ENCODE data around the gene LRRC18. TPM values are rescaled to one million over a fixed set of nuclear protein-coding genes. Genes with fewer than 3 reads are reported as not detected.
A peak's percentile ranks its signal among the peaks of the same experiment; 100 is the strongest.

The LRRC18 gene
- polyA plus RNA-seq, 10 donors, result 0.10 to 0.15 (median 0.14) TPM; not detected in 6

DNA sequence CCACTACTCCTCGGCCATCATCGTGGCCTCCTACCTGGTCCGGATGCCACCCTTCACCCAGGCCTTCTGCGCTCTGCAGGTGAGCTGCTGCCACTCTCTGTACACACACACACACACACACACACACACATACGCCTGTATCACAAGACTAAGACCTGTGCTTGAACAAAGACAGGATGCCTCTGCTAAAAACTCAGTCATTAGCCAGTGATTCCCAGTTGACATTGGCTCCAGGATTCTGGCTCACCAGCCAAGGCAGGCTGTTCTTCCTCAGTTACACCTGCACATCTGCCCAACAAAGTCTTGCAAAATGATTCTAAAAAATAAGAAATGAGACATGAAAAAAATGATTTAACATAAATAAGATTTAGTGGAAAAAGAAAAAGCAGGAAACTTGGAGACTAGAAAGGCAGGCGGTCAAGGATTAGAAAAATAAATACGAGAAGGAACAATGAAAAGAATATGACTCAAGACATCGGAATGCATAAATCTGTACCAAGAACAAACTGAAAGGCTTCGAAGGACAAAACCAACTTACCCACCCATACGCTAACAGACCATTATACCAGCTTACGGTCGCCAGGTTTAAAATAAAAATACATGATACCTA, 7.4 kb upstream of the LRRC18 start:
- DNase-seq, result peak in 1 of 3 donors; percentile 46

- DNase-seq, result no peak
Observed at GRCh38 chr10:48946332-48946731, 6.7 kb upstream of the LRRC18 start.

DNA sequence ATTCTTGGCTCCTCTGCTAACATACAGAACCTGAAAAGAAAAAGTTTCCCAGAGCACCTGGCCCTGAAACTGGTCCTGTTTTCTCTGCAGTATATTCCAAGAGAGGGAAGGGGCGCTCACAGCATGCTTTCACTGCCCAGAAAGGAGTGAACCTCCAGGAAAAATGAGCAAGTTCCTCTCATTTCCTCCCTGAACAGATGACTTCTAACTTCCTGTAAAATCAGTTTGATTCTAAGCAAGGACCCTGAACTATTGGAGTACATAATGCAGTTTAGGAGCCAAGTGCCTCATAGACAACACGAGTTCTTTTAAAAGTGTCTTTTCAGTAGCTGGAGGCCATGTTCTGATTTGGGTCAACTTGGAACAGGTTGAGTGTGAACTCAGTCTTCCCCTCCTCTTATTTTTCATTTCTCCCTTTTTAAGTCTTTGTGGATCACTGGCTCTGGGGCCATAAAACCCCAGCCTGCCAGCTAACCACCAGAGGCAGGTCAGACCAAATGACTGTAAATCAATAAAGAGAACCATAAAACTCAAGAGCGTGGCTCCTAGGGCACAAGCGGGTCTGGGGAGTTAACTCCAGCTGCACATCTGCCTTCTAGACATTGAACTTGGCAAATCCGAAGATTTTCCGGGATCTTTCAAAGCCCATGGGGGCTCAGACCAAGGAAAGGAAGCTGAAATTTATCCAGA, 5.9 kb upstream of the LRRC18 start:
- peak in 1 of 3 donors; percentile 45 for DNase-seq

DNA sequence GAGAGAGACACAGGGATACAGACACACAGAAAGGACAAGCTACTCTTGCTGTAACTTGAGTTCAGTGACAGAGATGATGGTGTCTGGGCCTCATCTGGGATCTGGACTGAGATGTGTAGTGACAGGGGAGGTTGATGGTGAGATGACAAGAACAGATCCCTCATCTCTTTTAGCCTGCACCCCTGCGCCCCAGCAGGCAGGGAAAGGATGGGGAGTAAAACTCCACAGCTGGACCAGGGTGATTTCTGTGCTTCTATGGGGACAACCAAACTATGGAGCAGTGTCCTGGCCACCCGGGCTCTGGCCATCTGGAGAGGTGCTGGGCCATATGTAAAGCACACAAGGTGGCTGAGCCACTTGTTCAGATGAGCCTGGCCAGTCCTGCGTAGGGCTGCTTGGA, 4.5 kb upstream of the LRRC18 start:
- DNase-seq, result no peak

DNA sequence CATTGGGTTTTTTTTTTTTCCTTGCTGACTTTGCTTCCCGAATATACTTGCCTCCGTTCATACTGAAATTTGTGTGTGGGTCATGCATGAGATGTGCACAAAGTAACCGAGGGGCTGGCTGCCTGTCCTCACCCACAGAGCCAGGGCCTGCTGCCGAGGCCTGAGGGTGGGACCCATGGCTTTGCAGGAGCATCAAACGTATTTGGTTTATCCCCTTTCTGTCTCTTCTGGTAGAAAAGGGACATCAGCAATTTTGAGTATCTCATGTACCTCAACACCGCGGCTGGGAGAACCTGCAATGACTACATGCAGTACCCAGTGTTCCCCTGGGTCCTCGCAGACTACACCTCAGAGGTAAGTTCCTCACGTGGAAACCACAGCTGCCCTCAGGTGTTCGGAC, 3.5 kb upstream of the LRRC18 start:
- DNase-seq, result no peak

DNA sequence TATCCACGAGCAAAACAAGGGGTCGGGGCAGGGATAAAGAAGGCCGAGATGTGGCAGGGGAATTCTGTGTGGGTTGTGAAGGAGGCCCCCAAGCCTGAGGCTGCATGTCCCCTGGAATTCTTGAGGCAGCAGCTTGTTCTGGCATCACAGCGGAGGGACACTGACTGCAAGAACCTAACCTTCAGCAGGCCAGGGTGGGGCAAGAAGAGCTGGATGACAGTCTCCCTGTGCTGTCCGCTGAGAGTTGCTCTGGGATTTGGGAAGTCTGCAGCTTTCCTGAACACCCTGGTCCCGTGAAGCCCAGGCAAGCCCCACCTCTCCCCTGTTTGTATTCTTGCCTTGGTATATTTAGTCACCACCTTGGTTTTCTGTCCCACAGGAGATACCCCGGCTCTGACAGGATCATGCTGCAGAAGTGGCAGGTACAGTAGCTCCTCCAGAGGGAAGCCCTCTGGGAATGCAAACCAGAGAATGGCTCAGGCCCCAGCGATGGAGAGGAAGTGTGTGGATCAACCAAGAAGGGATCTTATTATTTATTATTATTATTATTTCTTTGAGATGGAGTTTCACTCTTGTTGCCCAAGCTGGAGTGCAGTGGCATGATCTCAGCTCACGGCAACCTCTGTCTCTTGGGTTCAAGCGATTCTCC, 1.9 kb upstream of the LRRC18 start:
- DNase-seq, result no peak

DNA sequence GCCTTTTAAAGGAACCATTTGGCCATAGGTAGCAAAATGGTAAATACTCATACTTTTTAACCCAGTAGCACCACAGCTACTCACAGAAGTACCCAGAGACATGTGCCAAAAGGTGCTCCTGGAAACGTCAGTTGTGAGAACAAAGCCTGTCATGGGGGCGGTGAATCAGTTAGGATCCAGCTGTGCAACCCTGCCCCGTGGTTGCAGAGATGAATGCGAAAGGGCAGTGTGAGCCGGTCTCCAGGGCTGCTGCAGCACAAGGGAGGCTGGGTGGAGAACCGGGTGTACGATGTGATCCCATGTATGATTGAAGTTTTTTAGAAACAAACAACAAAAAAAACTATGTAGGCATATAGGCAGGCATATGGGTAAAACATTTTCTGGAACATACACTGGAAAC, 1.3 kb upstream of the LRRC18 start:
- no peak for DNase-seq

DNA sequence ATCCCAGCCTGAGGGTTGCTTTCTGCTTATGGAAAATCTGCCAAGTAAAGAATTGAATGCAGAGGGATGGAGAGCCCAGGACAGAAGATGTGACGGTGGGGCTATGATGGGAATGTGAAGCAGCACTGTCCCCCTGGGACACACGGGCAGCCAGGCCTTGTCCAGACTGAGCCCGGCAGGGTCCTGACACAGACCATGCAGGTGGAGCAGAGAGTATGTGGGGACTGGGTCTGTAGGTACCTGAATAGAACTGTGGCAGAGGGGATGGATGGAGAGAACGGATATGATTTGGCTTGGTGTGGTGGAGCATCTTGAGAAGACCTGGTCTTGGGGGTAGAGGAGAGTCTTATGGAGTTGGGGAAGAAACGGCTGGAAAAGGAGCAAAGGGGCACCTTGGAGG, 732 bp upstream of the LRRC18 start:
- DNase-seq, result no peak

GRCh38 chr10:48938990-48939536, 577 bp downstream of the LRRC18 start:
- no peak for DNase-seq

DNA sequence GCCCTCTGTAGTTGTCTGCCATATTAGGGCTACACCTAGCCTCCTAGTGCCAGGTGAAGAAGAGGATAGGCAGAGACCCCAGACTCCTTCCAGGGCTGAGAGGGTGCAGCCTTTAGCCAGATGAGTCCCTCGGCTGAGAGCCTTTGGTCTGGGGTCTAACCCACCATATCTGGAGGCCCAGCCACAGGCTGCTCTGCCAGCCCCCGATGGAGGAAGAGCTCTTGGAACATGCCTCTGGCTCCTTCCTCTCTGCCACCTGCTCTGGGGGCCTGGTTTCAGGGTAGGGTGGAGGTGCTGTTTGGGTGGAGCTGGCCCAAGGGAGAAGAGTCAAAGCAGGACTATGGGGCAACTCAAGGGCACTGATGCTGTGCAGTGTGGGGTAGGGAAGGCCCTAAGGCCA, 1.4 kb downstream of the LRRC18 start:
- DNase-seq, result no peak

DNA sequence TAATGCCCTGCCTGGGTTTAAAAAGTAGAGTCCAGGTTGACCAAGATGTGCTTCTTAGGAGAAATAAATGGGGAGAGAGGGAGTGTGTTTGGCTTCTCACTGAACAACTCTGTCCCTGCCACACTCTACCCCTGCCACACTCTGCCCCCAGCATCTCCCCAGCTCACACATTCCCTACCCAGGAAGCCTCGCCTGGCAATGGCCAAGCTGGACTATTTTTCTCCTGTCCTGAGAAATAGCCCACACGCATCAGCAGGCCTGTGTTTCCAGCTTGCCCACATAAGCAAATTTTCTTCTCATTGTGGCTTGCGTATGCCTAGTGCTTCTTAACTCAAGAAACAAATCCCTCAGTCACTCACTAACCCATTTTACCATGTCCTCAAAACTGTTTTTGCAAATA, 1.8 kb downstream of the LRRC18 start:
- no peak for DNase-seq

- no peak for DNase-seq
Observed at GRCh38 chr10:48935577-48935976, 4.1 kb downstream of the LRRC18 start.

DNA sequence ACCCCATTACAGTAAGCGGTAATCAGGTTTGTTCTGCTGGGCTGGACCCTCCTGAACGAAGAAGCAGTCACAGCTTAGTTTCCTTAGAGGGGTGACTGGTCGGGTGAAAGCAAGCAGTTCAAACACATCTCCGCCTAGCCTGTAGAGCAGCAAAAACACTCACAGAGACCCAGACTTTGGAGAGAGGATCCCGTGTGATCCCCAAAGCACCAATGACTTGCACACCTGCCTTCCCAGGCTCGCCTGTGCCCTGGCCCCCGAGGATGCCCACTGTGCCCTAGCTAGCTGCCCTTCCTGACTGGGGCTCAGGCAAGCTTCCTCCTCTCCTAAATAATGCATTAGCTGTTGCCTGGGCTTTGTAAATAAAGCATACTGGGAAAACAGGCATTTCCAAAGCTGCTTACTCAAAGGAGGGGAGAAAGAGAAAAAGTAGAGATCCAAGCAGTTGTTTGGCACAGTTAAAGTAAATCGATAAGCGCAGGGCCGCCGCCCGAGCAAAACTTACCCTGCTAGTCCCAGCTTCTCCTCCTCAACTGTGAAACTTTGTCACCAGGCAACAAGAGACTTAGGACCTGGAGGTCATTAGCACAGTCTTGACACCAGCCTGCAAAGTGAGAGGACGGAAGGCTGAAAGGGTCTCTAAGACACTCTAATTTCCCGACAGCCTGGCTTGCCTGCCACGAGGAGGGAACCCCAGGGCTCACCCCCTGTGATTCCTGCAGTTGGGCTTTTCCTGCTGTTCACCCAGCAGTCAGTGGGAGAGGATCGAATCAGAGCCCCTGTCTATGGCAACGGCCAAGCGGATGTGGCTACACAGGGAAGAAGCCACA, 4.8 kb downstream of the LRRC18 start:
- DNase-seq, result peak in 1 of 3 donors; percentile 39

GRCh38 chr10:48932831-48933664, 6.6 kb downstream of the LRRC18 start:
- DNase-seq, result no peak

DNA sequence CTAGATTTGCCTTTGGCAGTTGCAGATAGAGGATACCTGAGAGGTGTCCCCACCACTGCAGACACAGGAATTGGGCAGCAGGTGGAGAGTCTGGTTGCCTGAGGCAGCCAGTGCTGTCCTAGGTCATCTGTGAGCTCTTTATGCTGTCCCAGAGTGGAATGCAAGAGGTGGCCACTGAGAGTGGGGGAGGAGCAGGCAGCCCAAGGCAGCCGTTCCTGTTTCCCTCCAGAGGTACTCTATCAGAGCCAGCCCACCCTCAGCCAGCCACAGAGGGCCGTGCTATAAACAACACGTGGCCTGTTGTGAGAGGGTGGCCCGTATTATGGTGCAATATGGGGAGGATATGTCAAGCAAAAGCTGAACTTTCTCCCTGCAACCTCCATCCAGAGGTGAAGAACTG, 8.5 kb downstream of the LRRC18 start:
- DNase-seq, result no peak

DNA sequence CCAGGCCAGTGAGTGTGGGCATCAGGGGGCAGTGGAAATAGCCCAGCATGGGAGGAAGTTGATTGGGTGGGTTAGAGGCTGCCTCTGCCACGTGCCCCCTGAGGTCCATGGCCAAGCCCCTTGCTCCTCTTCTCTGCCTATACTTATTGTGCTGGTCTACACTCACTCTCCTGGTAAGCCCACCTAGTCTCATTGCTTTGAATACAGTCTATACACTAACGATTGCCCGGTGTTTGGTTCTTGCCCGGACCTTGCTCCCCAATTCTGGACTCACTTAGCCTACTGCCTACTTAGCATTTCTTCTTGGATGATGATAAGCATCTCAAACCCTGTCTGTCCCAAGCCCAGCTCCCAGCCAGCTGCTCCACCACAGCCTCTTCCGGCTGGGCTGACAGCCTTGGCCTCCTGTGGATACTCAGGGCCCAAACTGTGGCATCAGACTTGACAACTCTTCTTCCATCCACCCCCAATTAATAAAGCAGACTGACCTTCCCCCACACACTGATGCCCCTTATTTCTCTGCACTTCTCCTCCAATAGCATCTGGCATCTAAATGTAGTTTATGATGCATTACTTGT, 10.1 kb downstream of the LRRC18 start:
- DNase-seq, result no peak

GRCh38 chr10:48926764-48927540, 12.7 kb downstream of the LRRC18 start:
- peak in 1 of 3 donors; percentile 50 for DNase-seq

GRCh38 chr10:48926255-48926654, 13.4 kb downstream of the LRRC18 start:
- peak in 1 of 3 donors; percentile 20 for DNase-seq

- DNase-seq, result no peak
Observed at GRCh38 chr10:48924988-48925387, 14.7 kb downstream of the LRRC18 start.

DNA sequence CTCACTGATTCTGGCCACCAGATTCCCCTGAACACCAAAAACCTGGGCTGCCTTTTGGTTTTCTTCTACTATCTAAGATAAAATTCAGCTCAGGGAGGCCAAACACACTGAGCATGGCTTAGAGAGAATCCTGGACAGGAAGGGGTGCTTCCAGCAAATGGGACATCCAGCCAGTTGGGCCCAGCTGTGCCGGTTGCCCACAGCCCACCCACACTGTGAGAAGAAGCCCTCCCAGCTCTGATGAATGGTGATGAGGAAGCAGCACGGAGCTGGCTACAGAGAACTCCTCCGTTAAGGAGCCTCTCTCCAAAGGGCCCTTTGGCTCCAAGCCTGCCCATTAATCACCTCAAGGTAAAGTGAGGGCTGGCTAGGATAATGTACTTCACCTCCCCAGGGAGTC, 15.9 kb downstream of the LRRC18 start:
- DNase-seq, result no peak

Measured in muscle of back (tissue), 11 donors.